Measurements from ENCODE around the gene RBPJL. TPM values are rescaled to one million over a fixed set of nuclear protein-coding genes. Genes with fewer than 3 reads are reported as not detected.

Gene RBPJL
- total RNA-seq, 1 experiment from 2014 or later, result not detected

DNA sequence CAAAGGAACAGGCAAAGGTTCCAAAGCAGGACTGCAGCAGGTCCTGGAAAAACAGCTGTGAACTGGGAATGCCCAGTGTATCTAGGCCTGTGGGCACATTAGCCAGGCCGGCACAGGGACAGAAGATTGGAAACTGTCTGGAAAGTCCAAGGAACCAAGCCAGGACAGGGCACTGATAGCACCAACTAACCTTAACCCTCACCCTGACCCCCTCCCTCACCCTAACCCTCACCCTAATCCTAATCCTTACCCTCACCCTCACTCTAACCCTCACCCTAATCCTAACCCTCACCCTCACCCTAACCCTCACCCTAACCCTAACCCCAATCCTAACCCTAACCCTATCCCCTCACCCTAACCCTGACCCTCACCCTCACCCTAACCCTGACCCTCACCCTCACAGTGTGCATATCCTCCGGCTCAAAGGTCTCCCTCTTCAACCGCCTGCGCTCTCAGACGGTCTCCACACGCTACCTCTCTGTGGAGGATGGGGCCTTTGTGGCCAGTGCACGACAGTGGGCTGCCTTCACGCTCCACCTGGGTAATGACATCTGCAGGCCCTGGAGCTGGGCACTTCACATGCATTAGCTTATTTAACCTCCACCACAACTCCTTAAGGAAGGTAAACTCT lies 6.5 kb downstream of the RBPJL start:
- in situ Hi-C loops (cut with HindIII; ENCODE audit: low sequenced_read_pairs), result loop anchor here (25.0 kb wide), 2 partner anchors 174 to 449 kb away; no protein-coding TSS in a partner anchor

DNA sequence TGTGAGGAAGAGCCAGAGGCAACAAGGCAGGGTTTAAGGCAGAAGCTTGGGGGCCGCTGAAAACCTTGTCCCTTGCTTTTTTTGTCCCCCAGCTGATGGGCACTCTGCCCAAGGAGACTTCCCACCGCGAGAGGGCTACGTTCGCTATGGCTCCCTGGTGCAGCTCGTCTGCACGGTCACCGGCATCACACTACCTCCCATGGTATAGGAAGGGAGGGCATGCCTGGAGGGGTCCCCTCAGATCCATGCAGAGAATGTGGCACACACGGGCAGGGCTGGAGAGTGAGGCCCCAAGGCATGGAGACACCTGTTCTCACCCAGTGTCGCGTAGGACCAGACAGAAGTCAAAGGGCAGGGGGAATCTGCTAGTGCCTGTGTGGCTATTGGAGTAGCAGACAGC lies 7.3 kb downstream of the RBPJL start:
- no peak for DNase-seq (ENCODE audit: low spot score)
- in situ Hi-C loops (cut with HindIII; ENCODE audit: low sequenced_read_pairs), result loop anchor here (25.0 kb wide), 2 partner anchors 173 to 448 kb away; no protein-coding TSS in a partner anchor

More for the DNA sequence above, 6.5 kb downstream of the RBPJL start:
- no peak for DNase-seq (ENCODE audit: low spot score)

DNA sequence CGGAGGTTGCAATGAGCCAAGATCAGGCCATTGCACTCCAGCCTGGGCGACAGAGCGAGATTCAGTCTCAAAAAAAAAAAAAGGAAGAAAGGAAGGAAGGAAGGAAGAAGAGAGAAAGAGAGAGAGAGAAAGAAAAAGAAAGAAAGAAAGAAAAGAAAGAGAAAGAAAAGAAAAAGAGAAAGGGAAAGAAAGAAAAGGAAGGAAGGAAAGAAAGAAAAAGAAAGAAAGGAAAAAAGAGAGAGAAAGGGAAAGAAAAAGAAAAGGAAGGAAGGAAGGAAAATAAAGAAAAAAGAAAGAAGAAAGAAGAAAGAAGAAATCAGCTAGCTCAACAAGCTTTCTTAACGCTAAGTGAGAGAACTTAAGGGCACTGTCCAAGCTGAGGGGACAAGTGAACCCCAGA lies 9.0 kb downstream of the RBPJL start:
- in situ Hi-C loops (cut with HindIII; ENCODE audit: low sequenced_read_pairs), result loop anchor here (25.0 kb wide), 2 partner anchors 172 to 447 kb away; no protein-coding TSS in a partner anchor
- DNase-seq (ENCODE audit: low spot score), result no peak

DNA sequence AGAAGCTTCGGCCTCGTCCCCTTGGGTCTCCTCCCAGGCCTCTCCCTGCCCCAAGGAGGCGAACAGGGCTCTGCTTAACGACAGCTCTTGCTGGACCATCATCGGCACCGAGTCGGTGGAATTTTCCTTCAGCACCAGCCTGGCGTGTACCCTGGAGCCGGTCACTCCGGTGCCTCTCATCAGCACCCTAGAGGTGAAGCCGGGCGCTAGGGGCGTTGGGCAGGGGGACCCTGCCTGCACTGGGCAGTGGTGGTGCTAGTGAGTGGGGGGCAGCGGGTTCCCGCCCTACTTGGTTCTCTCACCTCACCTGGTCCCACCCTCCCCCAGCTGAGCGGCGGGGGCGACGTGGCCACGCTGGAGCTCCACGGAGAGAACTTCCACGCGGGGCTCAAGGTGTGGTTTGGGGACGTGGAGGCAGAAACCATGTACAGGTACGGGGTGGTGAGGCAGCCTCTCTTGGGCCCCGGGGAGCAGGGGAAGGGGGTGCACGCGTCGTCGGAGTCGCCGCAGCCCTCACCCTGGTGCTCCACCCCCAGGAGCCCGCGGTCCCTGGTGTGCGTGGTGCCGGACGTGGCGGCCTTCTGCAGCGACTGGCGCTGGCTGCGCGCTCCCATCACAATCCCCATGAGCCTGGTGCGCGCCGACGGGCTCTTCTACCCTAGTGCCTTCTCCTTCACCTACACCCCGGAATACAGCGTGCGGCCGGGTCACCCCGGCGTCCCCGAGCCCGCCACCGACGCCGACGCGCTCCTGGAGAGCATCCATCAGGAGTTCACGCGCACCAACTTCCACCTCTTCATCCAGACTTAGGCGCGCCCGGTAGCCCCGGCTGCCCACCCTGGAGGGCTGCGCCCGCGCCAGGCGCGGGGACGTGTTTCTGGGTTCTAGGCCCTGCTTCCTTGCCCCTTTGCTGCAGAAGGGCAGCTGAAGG lies 9.8 kb downstream of the RBPJL start:
- DNase-seq (ENCODE audit: low spot score), result no peak
- in situ Hi-C loops (cut with HindIII; ENCODE audit: low sequenced_read_pairs), result loop anchor here (25.0 kb wide), 2 partner anchors 171 to 446 kb away; no protein-coding TSS in a partner anchor

DNA sequence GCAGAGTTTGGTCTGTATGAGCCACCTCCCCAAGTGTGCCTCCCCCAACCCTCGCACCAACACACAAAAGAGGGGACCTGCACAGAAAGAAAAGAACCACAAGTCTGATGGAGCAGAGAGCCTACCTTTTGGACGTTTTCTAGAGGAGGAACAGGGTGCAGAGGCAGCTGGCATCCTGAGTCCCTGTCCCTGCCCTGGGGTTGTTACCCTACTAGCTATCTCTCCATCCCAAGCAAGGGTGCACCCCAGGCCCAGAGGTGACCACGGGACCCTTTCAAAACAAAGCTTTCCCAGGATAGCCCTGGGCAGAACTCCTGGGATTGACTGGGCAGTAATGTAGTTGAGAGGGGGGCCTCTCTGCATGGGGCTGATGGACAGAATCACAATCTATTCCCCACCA lies 11.2 kb downstream of the RBPJL start:
- DNase-seq (ENCODE audit: low spot score), result no peak
- in situ Hi-C loops (cut with HindIII; ENCODE audit: low sequenced_read_pairs), result loop anchor here (25.0 kb wide), 2 partner anchors 169 to 444 kb away; no protein-coding TSS in a partner anchor

DNA sequence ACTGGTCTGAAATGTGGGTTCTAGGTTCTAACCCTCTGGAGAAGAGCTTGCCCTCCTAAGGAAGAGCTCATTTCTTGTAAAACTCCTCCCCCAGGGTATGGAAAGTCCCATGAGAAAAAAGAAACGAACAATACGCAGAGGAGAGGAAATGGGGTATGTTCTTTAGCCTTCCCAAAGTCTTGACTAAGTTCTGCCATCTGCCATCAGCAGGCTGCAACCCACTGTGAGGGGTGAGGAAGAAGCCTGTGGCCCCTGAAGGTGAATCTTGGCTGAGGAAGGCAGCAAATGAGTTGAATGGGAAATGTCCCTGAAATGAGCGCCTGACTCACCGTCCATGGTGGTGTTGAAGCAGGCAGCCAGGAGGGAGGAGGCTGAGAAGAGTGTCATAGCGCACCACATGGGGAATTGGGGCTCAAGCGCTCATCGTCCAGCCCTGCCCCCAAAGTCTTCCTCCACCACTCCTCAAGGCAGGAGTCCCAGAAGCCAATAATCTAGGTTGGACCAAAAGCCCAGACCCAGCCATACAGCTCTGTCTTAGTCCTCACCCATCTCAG lies 11.8 kb downstream of the RBPJL start:
- in situ Hi-C loops (cut with HindIII; ENCODE audit: low sequenced_read_pairs), result loop anchor here (25.0 kb wide), 2 partner anchors 169 to 444 kb away; no protein-coding TSS in a partner anchor
- DNase-seq (ENCODE audit: low spot score), result no peak

DNA sequence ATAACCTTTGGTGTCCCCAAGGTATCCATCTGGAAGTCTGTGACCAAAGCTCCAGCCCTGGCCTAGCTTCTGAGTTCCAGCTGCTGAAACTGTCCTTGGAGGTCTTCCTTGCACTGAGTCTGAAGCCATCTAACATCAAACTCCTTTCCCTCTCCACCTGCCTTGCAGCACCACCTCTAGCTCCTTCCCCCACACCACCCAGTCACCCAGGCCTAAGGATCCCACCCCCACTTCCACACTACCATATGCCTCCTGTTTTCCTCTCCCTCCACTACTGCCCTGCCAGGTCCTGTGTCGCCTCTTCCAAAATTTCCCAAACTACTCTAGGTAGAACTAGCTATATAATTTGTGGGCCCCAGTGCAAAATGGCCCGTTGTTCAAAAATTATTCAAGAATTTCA lies 12.3 kb downstream of the RBPJL start:
- DNase-seq (ENCODE audit: low spot score), result no peak
- in situ Hi-C loops (cut with HindIII; ENCODE audit: low sequenced_read_pairs), result loop anchor here (25.0 kb wide), 2 partner anchors 168 to 443 kb away; no protein-coding TSS in a partner anchor

DNA sequence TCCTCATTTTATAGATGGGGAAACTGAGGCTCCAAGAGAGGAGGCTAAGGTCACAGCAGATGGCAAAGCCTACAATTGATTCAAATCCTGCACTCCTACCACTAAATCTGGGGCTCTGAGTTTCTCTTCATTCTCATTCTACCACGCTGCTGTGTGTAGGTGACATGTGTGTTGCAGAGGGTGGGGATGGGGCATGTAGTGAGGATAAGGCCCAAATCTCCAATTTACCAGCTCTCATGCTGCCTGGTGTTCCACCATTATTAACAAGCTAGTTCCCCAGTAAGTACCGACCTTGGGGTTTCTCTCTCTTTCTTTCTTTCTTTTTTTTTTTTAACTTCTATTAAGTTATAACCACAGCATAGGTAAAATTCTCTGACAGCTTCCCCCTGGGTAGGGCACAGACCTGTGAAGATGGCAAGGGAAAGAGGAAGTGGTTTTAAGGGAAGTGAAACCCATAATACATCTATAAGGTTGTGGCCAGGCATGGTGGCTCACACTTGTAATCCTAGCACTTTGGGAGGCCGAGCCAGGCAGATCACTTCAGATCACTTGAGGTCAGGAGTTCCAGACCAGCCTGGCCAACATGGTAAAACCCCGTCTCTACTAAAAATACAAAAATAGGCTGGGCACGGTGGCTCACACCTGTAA lies 14.4 kb downstream of the RBPJL start:
- in situ Hi-C loops (cut with HindIII; ENCODE audit: low sequenced_read_pairs), result loop anchor here (25.0 kb wide), 2 partner anchors 166 to 441 kb away; no protein-coding TSS in a partner anchor
- DNase-seq (ENCODE audit: low spot score), result no peak

DNA sequence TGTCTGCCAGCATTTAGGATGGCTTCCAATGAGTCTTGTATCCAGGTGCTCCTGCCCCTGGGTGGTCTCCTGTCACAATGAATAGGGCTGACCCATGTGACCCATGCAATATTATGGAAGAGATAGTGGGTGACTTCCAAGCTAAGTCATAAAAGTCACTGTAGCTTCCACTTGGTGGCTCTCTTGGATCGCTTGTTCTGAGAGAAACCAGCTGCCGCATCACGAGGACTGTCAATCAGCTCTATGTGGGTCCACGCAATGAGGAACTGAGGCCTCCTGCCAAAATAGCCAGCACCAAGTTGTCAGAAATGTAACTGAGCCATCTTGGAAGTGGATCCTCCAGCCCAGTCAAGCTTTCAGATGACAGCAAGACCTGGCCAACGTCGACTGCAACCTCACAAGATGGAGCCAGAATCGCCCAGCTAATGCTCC lies 16.3 kb downstream of the RBPJL start:
- in situ Hi-C loops (cut with HindIII; ENCODE audit: low sequenced_read_pairs), result loop anchor here (25.0 kb wide), 2 partner anchors 164 to 439 kb away; no protein-coding TSS in a partner anchor
- peak; percentile 80 for DNase-seq (ENCODE audit: low spot score)

DNA sequence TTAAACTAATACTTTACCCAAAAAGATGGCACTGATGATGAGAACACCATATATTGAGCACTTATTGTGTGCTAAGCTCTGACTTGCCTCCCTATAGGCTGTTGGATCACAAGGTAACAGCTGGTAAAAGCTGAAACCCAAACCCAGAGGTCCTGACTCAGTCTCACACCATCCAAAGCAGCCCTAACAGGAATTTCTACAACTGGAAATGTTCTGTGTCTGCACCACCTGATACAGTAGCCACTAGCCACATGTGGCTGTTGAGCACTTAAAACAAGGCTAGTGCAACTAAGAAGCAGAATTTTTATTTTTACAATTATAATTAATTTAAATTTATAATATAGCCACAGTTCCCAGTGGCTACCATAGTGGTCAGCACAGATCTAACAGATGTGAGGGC lies 17.1 kb downstream of the RBPJL start:
- DNase-seq (ENCODE audit: low spot score), result no peak
- in situ Hi-C loops (cut with HindIII; ENCODE audit: low sequenced_read_pairs), result loop anchor here (25.0 kb wide), 2 partner anchors 164 to 439 kb away; no protein-coding TSS in a partner anchor

DNA sequence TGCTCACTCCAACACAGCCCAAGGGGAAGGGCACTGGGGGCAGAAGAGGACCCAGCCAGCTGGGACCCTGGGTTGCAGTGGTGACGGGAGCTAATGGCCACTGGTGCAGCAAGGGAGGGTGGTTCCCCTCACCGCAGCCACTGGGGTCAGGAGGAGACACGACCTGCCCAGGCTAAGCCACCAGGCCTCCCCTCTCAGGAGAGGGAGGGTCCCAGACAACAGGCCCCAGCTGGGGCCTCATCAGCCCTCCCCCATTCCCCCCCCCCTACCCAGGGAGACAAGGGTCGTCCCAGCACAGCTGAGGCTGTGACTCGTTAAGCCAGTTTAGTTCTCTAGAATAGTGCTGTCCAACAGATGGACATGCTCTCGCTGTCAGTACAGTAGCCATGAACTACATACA lies 18.7 kb downstream of the RBPJL start:
- DNase-seq (ENCODE audit: low spot score), result no peak
- in situ Hi-C loops (cut with HindIII; ENCODE audit: low sequenced_read_pairs), result no loop called here

DNA sequence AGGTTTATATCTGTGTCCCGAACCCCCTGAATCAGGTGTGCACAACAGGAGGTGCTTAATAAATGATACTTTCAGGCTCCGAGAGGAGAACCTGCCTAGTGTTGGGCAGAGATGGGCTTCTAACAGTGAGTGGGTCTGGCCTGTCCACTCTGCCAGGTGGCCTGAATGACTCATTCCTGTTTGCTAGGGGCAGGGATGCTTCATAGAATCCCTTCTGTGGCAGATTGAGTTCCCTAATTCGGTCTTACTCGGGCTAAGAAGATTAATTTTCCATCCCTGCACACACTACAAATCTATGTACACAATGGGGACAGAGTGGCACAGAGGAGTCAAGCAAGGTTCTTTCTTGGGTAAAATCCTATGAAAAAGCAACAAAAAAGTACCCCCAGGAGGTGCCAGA lies 21.8 kb downstream of the RBPJL start:
- DNase-seq (ENCODE audit: low spot score), result peak; percentile 88
- in situ Hi-C loops (cut with HindIII; ENCODE audit: low sequenced_read_pairs), result no loop called here

DNA sequence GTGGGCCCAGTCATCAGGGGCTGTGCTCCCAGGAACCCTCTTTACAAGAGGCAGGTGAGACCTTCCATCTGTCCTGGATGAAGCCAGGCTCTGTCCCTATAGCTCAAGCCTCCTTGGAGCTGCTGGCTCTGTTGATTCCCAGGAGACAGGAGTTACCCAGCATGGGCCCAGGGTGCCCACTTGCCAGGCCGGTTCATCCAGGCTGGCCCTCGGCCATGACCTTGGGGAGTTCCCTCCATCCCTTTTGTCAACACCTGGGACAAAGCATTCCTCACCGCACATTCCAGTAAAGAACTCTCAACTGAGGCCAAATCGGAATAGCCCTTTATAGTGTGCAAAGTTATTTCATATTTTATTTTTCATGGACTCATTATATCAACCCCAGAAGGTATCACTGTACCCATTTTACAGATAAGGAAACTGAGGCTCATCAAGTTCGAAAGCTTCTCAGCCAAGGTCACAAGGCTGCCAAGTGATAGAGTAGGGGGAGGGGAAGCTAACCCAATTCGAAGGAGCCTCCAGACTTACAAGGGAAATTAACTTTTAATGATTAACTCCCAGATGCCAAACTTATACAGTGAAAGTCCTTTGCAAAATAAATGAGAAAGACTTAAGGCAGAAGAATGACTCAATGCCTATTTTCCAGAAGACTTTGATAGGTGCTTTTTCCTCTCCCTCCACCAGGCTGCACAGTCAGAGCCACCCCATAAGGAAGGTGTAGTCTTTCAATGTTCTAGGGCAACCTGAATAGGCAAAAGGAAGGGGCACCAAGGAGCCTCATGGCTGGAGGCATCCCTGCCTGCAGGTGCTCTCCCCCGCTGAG lies 23.1 kb downstream of the RBPJL start:
- in situ Hi-C loops (cut with HindIII; ENCODE audit: low sequenced_read_pairs), result no loop called here
- no peak for DNase-seq (ENCODE audit: low spot score)

DNA sequence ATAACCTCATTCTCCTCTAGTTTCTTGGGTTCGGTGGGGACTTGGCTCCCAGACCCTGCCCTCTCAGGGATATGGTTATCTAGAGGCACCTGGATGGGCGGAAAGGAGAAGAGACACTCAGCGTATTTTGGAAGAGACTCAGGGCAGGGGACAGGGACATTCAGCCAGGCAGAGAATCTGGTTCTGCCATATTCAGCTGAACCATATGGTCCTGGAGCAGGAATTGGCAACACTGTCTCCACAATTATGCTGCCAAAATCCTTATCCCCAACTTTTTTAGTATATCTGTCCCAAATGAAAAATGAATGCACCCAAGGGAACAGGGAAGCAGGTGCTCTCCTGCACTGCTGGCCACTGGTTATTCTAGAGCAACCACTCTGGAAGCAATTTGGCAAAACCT lies 23.8 kb downstream of the RBPJL start:
- in situ Hi-C loops (cut with HindIII; ENCODE audit: low sequenced_read_pairs), result no loop called here
- peak; percentile 91 for DNase-seq (ENCODE audit: low spot score)

DNA sequence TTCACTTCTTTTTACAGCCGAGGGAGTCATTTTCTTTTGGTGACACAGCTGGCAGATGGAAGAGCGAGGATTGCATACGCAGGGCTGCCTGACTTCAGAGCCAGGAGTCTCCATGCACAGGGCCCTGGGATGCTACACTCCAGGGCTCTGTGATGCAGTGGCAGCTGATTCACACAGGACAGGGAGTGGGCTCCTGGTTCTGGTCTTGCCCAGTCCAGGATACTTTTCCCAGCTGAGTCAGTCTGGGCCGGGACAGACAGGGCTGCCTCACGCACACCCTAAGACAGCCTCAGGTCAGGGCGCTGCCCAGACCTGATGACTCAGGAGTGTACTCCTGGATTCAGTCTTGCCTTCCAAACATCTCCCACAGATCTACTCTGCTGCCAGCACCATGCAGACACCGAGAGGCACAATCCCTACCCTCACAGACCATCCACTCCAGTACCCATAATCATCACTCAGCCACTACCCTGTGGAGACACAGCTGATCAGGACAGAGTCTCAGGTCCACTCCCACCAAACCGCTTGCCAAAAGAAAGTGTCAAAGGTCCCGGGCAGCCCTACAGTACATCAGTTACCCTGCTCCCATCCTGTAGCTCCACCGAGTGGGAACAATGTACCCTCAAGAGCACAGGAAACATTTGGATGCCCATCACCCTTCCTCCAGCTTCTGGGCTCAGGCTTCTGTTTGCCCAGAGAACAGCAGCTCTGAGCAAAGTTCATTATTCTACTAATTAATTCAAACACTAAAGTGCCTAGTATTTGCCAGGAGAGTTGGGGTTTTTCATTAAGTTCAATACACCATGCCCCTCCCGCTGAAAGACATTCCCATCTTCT lies 30.1 kb downstream of the RBPJL start:
- DNase-seq (ENCODE audit: low spot score), result no peak
- in situ Hi-C loops (cut with HindIII; ENCODE audit: low sequenced_read_pairs), result no loop called here

DNA sequence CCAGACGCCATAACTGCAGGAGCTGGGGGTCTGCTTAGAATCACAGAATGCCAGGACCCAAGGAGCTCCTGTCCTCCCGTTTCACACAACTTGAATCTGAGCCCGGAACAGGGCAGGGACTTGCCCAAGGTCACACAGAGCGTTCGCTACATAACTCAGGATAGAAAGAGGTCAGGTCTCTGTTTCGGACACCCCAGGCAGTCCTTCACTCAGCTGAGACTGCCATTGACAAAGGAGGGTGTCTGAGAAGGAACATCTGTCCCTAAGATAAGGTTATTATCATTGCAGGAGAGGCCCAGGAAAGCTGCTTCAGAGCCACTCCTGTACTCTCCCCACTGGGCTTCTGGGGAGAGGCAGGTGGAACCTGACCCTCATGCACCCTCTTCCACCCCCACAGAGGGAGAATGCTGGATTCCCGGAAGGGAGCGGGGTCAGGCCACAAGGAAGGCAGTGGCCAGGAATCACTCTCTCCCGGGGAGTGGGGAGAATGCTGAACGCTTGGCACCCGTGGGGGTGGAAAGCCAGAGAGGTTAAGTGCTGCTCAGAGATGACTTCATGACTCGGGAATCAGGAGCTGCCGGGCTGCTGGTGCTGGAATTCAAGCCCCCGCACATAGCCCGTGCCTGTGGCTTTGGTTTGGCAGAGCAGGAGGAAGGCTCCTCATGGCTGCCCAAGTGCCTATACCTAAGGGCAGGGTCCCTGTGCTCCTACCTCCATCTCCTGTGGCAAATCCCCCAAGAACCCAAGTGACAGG lies 30.9 kb downstream of the RBPJL start:
- no peak for DNase-seq (ENCODE audit: low spot score)
- in situ Hi-C loops (cut with HindIII; ENCODE audit: low sequenced_read_pairs), result no loop called here

Measured in G401 (cell line).